ENCODE data around the gene PHF8. TPM values are rescaled to one million over a fixed set of nuclear protein-coding genes. Genes with fewer than 3 reads are reported as not detected.

PHF8 gene
- polyA plus RNA-seq (2011; rRNA removed) = 9.7 and 11.2 TPM in 2 replicates
- polyA minus RNA-seq (2011; rRNA and poly(A)+ RNA removed) = 37.9 and 45.7 TPM in 2 replicates

DNA sequence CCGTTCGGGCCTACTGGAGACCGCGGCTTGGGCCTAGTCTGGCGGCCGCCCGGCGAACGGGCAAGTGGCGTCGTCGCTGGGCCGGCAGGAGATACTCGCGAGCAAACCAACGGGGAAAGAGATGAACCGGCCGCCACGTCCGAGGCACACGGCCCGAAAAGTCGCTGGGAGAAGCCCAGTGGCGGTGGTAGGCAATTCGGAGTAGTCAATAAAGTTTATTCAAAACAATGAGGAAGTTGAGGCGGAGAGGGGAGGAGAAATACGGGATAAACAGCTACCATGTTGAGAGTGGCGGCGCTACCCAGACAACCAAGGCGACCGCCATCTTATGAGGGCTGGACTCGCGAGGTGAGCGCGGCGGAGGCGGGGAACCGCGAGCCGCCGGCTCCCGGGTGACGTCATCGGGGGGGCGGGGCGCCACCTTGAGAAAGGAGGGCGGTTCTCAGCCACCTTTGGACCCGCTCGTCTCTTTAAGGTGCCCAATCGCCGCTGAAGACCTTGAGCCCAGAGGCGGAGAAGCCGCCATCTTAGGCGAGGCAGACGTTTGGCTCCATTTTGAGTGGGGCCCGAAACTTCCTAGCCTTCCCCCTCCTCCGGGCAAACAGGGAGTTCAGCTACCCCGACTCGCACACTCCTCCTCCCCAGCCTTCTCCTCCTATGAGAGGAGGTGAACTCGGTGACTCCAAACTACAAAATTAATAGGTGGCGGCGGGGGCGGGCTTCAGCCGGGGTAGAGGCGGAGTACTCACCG lies at the start of gene PHF8:
Gene PHF8 (minus strand): TSS at position 348 of the 751 bp plus-strand sequence. CDS start 1,745 bp downstream, outside the sequence.
- Histone ChIP-seq H3K27ac (ENCODE audit: low read depth, low read length) (peak within 1 kb of the TSS; percentile 91), H3K9me3 (ENCODE audit: control insufficient read depth, insufficient read depth, low read length) (no peaks in the 10 kb centered on the region), H3K27me3 (ENCODE audit: control insufficient read depth, insufficient read depth, low read length) (no peaks in the 10 kb centered on the region), H3K4me3 (ENCODE audit: low read depth, low read length) (peak within 1 kb of the TSS; percentile 70)
- ChIA-PET POLR2A (interaction anchor here (0.5 to 3.6 kb wide), 8 partner anchors 20 to 595 kb away, joined by 3 to 26 read pairs (median 4); partner anchors contain the start of gene FAM120C), CTCF (no interaction called here)
- TF ChIP-seq, protein P1, sequence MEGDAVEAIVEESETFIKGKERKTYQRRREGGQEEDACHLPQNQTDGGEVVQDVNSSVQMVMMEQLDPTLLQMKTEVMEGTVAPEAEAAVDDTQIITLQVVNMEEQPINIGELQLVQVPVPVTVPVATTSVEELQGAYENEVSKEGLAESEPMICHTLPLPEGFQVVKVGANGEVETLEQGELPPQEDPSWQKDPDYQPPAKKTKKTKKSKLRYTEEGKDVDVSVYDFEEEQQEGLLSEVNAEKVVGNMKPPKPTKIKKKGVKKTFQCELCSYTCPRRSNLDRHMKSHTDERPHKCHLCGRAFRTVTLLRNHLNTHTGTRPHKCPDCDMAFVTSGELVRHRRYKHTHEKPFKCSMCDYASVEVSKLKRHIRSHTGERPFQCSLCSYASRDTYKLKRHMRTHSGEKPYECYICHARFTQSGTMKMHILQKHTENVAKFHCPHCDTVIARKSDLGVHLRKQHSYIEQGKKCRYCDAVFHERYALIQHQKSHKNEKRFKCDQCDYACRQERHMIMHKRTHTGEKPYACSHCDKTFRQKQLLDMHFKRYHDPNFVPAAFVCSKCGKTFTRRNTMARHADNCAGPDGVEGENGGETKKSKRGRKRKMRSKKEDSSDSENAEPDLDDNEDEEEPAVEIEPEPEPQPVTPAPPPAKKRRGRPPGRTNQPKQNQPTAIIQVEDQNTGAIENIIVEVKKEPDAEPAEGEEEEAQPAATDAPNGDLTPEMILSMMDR (IDR thresholded peaks at IDR 0.05; ENCODE audit: low read depth, low read length) = no peak
- DNase-seq (ENCODE audit: low read depth, low spot score) = peak; percentile 85

DNA sequence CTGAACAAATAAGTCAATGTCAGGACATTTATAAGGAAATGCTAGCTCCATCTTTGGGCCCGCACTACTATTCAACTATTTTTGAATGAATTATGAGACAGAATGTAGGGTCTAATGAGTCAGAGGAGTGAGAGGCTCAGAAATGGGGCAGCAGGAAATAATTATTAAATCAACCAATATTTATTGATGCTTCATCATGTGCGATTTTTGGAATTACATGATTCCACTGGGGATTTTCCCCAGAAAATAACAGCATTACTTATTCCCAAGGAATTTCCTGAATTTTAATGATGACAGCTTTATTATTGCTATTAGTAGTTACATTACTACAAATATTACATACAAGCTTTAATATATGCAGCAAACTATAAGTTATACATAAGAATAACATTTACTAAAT lies 49.3 kb upstream of the PHF8 start:
- TF ChIP-seq, protein P1 (IDR thresholded peaks at IDR 0.05; ENCODE audit: low read depth, low read length) = no peak
- CTCF ChIA-PET = no interaction called here
- Histone ChIP-seq H3K27me3 (ENCODE audit: control insufficient read depth, insufficient read depth, low read length) (no peaks in the 10 kb centered on the region), H3K9me3 (ENCODE audit: control insufficient read depth, insufficient read depth, low read length) (no peaks in the 10 kb centered on the region), H3K4me3 (ENCODE audit: low read depth, low read length) (no peak overlapping the region), H3K27ac (ENCODE audit: low read depth, low read length) (no peak overlapping the region)
- POLR2A ChIA-PET = interaction anchor here (0.7 to 1.2 kb wide), 2 partner anchors 14 to 49 kb away, joined by 5 read pairs; partner anchors contain the start of gene PHF8
- DNase-seq (ENCODE audit: low read depth, low spot score) = no peak

DNA sequence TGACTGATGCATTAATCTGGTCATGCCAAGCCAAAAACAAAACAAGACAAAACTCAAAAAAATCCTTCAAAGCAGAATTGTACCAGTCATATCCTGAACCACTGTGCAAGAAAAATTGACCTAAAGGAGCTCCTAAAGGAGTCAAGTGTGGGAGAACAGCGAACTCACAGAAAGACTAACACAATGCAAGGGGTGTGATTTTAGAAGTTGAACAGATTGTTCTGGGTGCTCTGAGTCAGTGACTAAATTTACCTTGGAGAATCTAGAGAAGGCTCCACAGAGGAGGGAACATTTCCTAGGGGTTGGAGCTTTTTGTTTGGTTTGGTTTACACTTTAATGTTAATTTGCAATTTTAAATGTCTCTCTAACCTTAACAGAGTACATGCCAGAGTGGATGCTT lies 48.9 kb upstream of the PHF8 start:
- TF ChIP-seq, protein P1 (IDR thresholded peaks at IDR 0.05; ENCODE audit: low read depth, low read length) = no peak
- Histone ChIP-seq H3K4me3 (ENCODE audit: low read depth, low read length) (no peak overlapping the region), H3K27me3 (ENCODE audit: control insufficient read depth, insufficient read depth, low read length) (no peaks in the 10 kb centered on the region), H3K27ac (ENCODE audit: low read depth, low read length) (no peak overlapping the region), H3K9me3 (ENCODE audit: control insufficient read depth, insufficient read depth, low read length) (no peaks in the 10 kb centered on the region)
- no peak for DNase-seq (ENCODE audit: low read depth, low spot score)
- ChIA-PET POLR2A (interaction anchor here (0.7 to 1.2 kb wide), 2 partner anchors 14 to 49 kb away, joined by 5 read pairs; partner anchors contain the start of gene PHF8), CTCF (no interaction called here)

DNA sequence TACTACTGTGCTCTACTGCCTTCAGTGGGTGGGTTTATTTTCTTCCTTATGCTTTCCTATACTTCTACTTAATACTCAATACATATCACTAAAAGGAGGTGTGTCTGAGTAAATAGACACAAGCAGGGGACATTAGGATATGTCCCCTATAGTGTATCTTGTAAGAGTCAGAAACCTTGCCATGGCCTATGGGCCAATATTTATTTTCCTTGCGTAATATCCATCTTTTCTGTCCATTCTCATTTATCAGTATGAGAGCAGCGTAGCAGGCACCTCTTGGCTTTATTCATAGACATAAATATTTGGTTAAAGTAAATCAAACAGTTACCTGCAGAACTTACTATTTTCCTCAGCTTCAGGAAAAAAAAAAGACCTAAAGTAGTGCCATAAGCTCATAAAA lies 46.6 kb upstream of the PHF8 start:
- Histone ChIP-seq H3K9me3 (ENCODE audit: control insufficient read depth, insufficient read depth, low read length) (no peaks in the 10 kb centered on the region), H3K27me3 (ENCODE audit: control insufficient read depth, insufficient read depth, low read length) (no peaks in the 10 kb centered on the region), H3K27ac (ENCODE audit: low read depth, low read length) (no peak overlapping the region), H3K4me3 (ENCODE audit: low read depth, low read length) (no peak overlapping the region)
- CTCF ChIA-PET = no interaction called here
- TF ChIP-seq, protein P1 (IDR thresholded peaks at IDR 0.05; ENCODE audit: low read depth, low read length) = no peak
- no peak for DNase-seq (ENCODE audit: low read depth, low spot score)
- POLR2A ChIA-PET = no interaction called here

DNA sequence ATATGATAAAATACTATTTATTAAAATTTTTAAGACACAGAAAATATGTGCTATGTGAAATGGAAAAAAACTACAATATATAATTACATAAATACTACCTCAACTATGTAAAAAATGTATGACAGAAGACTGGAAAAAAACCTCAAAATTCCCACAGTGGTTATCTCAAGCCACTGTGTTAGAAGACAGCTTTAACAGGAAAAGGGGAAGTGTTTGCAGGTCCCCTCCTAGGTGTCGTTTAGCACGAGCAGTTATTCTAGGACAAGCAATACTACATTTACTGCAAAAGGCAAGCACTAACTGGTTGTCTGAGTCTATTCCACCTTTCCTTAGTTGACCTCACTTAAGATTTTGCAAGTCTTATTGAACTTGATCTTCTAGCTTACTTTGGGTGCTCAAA lies 44.9 kb upstream of the PHF8 start:
- POLR2A ChIA-PET = no interaction called here
- DNase-seq (ENCODE audit: low read depth, low spot score) = no peak
- H3K27ac ChIP-seq (ENCODE audit: low read depth, low read length) = no peak overlapping the region
- H3K9me3 ChIP-seq (ENCODE audit: control insufficient read depth, insufficient read depth, low read length) = no peaks in the 10 kb centered on the region
- CTCF ChIA-PET = no interaction called here
- H3K4me3 ChIP-seq (ENCODE audit: low read depth, low read length) = no peak overlapping the region
- no peaks in the 10 kb centered on the region for H3K27me3 ChIP-seq (ENCODE audit: control insufficient read depth, insufficient read depth, low read length)
- TF ChIP-seq, protein P1 (IDR thresholded peaks at IDR 0.05; ENCODE audit: low read depth, low read length) = no peak
